Mesodermal cell (in vitro differentiated cells): Measurements from ENCODE around the gene POT1. TPM values are rescaled to one million over a fixed set of nuclear protein-coding genes. Genes with fewer than 3 reads are reported as not detected.
"Not testable (repeated sequence)": the region's sequence is repeated elsewhere in the genome, so short reads cannot be mapped to it uniquely, and the experiment has no call there.

Experiments used
- H3K27ac ChIP-seq: 2 replicates; pipeline ENCODE4 v1.7.0; 2013; ENCODE audit warnings: mild to moderate bottlenecking, low read depth, low read length, moderate library complexity; ENCODE audit not compliant: severe bottlenecking
- H3K36me3 ChIP-seq: 2 replicates; pipeline ENCODE4 v1.7.1; 2013; ENCODE audit warnings: mild to moderate bottlenecking, low read length, moderate library complexity; ENCODE audit not compliant: control insufficient read depth, insufficient read depth
- H3K4me1 ChIP-seq: one replicate; pipeline ENCODE4 v1.7.1; 2013; ENCODE audit warnings: mild to moderate bottlenecking, low read length; ENCODE audit not compliant: insufficient read depth, control insufficient read depth, poor library complexity, severe bottlenecking
- H3K4me3 ChIP-seq: 2 replicates; pipeline ENCODE4 v1.7.0; 2013; ENCODE audit warnings: low read length, control low read depth, mild to moderate bottlenecking; ENCODE audit not compliant: insufficient read depth, poor library complexity, severe bottlenecking; ENCODE audit errors: extremely low read depth
- H3K9me3 ChIP-seq: 2 replicates; pipeline ENCODE4 v1.7.1; 2013; ENCODE audit warnings: mild to moderate bottlenecking, low read length, moderate library complexity; ENCODE audit not compliant: control insufficient read depth
- WGBS, 2 experiments: methylation state at CpG; one replicate each; pipeline ENCODE4 v1.1.5; 2013; ENCODE audit warnings: missing lambda C conversion rate in 2 of 2; ENCODE audit not compliant: insufficient coverage in 2 of 2; 5-methylcytosine and 5-hydroxymethylcytosine counted together
- polyA plus RNA-seq, 2 experiments: library from polyadenylated mRNA; stranded (reverse); fragments of 50-300 nt; gene quantifications; one replicate each; pipeline ENCODE4 v1.2.3, GENCODE V29; 2013

Gene POT1
- polyA plus RNA-seq (2013, experiment 1 of 2), result 32.2 TPM
- polyA plus RNA-seq (2013, experiment 2 of 2), result 40.2 TPM

- H3K4me3 ChIP-seq, result peak within 1 kb of the TSS; percentile 88
- H3K36me3 ChIP-seq, result peaks cover 4% of the 10 kb centered on the region
- no peaks in the 10 kb centered on the region for H3K9me3 ChIP-seq
- H3K27ac ChIP-seq, result peak within 1 kb of the TSS; percentile 92
- H3K4me1 ChIP-seq, result peaks cover 5% of the 10 kb centered on the region
- 0% methylated on average over 33 to 34 of the region's 45 CpGs for WGBS, 2 experiments
These were observed at the start of gene POT1 for GRCh38 chr7:124929467-124930172. Gene POT1, minus strand, starts transcription at chr7:124929825. Its CDS starts 32,652 bp downstream, at chr7:124897173.

GRCh38 chr7:124975131-124975530, 45.5 kb upstream of the POT1 start:
- H3K9me3 ChIP-seq, H3K27ac ChIP-seq, H3K36me3 ChIP-seq, H3K4me3 ChIP-seq, H3K4me1 ChIP-seq: not testable (repeated sequence)
- WGBS, 2 experiments, result 73% methylated on average over 2 of the region's 3 CpGs; no CpG with 5 or more reads in 1 of the 2 experiments

- Histone ChIP-seq H3K4me3 (no peak overlapping the region), H3K4me1 (no peaks in the 10 kb centered on the region), H3K36me3 (no peaks in the 10 kb centered on the region), H3K27ac (no peak overlapping the region), H3K9me3 (no peaks in the 10 kb centered on the region)
- WGBS, 2 experiments, result 88 to 100% methylated on average over 1 of the region's 4 CpGs
These were observed 35.9 kb upstream of the POT1 start for GRCh38 chr7:124965553-124965952.

GRCh38 chr7:124959676-124960075, 30.1 kb upstream of the POT1 start:
- 100% methylated on average over 1 of the region's 1 CpG; no CpG with 5 or more reads in 1 of the 2 experiments for WGBS, 2 experiments
- Histone ChIP-seq H3K27ac (no peak overlapping the region), H3K4me3 (no peak overlapping the region), H3K36me3 (no peaks in the 10 kb centered on the region), H3K4me1 (no peaks in the 10 kb centered on the region), H3K9me3 (peaks cover 11% of the 10 kb centered on the region)

GRCh38 chr7:124957952-124958351, 28.3 kb upstream of the POT1 start:
- H3K4me3 ChIP-seq, result not testable (repeated sequence)

GRCh38 chr7:124956160-124956559, 26.5 kb upstream of the POT1 start:
- no CpG with 5 or more reads among the region's 1 CpG for WGBS, 2 experiments
- Histone ChIP-seq H3K4me1 (no peaks in the 10 kb centered on the region), H3K36me3 (no peaks in the 10 kb centered on the region), H3K4me3 (no peak overlapping the region), H3K9me3 (peaks cover 11% of the 10 kb centered on the region), H3K27ac (no peak overlapping the region)

More at GRCh38 chr7:124957952-124958351, 28.3 kb upstream of the POT1 start:
- not testable (repeated sequence) for H3K27ac ChIP-seq, H3K4me1 ChIP-seq, H3K36me3 ChIP-seq
- 90 to 100% methylated on average over 1 of the region's 1 CpG for WGBS, 2 experiments
- peaks cover 11% of the 10 kb centered on the region for H3K9me3 ChIP-seq

GRCh38 chr7:124954790-124955189, 25.2 kb upstream of the POT1 start:
- Histone ChIP-seq H3K36me3 (no peaks in the 10 kb centered on the region), H3K9me3 (peaks cover 11% of the 10 kb centered on the region), H3K27ac (no peak overlapping the region), H3K4me1 (no peaks in the 10 kb centered on the region), H3K4me3 (no peak overlapping the region)

GRCh38 chr7:124945680-124946079, 16.1 kb upstream of the POT1 start:
- no peak overlapping the region for H3K4me3 ChIP-seq
- H3K36me3 ChIP-seq, result no peaks in the 10 kb centered on the region
- H3K27ac ChIP-seq, result no peak overlapping the region
- no peaks in the 10 kb centered on the region for H3K9me3 ChIP-seq
- WGBS, 2 experiments, result 100% methylated on average over 1 to 2 of the region's 3 CpGs
- H3K4me1 ChIP-seq, result peaks cover 16% of the 10 kb centered on the region

- Histone ChIP-seq H3K27ac (no peak overlapping the region), H3K36me3 (no peaks in the 10 kb centered on the region), H3K9me3 (no peaks in the 10 kb centered on the region), H3K4me1 (peaks cover 16% of the 10 kb centered on the region), H3K4me3 (no peak overlapping the region)
- 83% methylated on average over 2 of the region's 2 CpGs for WGBS, 2 experiments
These were observed 13.8 kb upstream of the POT1 start for GRCh38 chr7:124943472-124943871.

GRCh38 chr7:124942399-124942798, 12.8 kb upstream of the POT1 start:
- H3K4me3 ChIP-seq, result no peak overlapping the region
- peaks cover 16% of the 10 kb centered on the region for H3K4me1 ChIP-seq
- peak overlapping the region; percentile 10 for H3K27ac ChIP-seq
- WGBS, 2 experiments, result 93 to 100% methylated on average over 4 of the region's 4 CpGs
- H3K9me3 ChIP-seq, result no peaks in the 10 kb centered on the region
- no peaks in the 10 kb centered on the region for H3K36me3 ChIP-seq

- Histone ChIP-seq H3K4me1 (peaks cover 16% of the 10 kb centered on the region), H3K9me3 (no peaks in the 10 kb centered on the region), H3K27ac (no peak overlapping the region), H3K36me3 (no peaks in the 10 kb centered on the region), H3K4me3 (no peak overlapping the region)
- no CpG with 5 or more reads among the region's 2 CpGs for WGBS, 2 experiments
These were observed 10.7 kb upstream of the POT1 start for GRCh38 chr7:124940306-124940705.
